Panc1 (cell line): ENCODE data around the gene MED16.

Experiments used
- POLR2AphosphoS5 ChIP-seq: IDR thresholded peaks from 2 replicates; pipeline ENCODE4 v1.6.1; 2012; ENCODE audit warnings: mild to moderate bottlenecking, low read depth, low read length, moderate library complexity
- TCF7L2 ChIP-seq: IDR thresholded peaks from 2 replicates; pipeline ENCODE4 v1.6.1; 2011; ENCODE audit warnings: mild to moderate bottlenecking, low read depth, low read length, inconsistent platforms
- TF ChIP-seq, protein P1 (sequence below): fragments of 450-650 bp; IDR thresholded peaks from 2 replicates; pipeline ENCODE4 v1.5.1; 2017; ENCODE audit warnings: mild to moderate bottlenecking

GRCh38 chr19:825897-826644, 66.9 kb downstream of the MED16 start:
- TF ChIP-seq, protein P1, sequence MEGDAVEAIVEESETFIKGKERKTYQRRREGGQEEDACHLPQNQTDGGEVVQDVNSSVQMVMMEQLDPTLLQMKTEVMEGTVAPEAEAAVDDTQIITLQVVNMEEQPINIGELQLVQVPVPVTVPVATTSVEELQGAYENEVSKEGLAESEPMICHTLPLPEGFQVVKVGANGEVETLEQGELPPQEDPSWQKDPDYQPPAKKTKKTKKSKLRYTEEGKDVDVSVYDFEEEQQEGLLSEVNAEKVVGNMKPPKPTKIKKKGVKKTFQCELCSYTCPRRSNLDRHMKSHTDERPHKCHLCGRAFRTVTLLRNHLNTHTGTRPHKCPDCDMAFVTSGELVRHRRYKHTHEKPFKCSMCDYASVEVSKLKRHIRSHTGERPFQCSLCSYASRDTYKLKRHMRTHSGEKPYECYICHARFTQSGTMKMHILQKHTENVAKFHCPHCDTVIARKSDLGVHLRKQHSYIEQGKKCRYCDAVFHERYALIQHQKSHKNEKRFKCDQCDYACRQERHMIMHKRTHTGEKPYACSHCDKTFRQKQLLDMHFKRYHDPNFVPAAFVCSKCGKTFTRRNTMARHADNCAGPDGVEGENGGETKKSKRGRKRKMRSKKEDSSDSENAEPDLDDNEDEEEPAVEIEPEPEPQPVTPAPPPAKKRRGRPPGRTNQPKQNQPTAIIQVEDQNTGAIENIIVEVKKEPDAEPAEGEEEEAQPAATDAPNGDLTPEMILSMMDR, result no peak
- no peak for TF ChIP-seq POLR2AphosphoS5
- TF ChIP-seq TCF7L2, result no peak
